GM12891 (cell line): Measurements from ENCODE around the gene ITPRID2.

ENCODE experiments used
- POLR2A ChIP-seq: IDR thresholded peaks from 2 replicates; pipeline ENCODE4 v1.6.1; 2011; ENCODE audit warnings: low read depth, low read length, control low read depth
- POLR2AphosphoS5 ChIP-seq: IDR thresholded peaks from 2 replicates; pipeline ENCODE4 v1.6.1; 2011; ENCODE audit warnings: low read depth, low read length, control low read depth
- SPI1 ChIP-seq: IDR thresholded peaks from 2 replicates; pipeline ENCODE4 v1.6.1; 2011; ENCODE audit warnings: low read depth, low read length, control low read depth
- TAF1 ChIP-seq: IDR thresholded peaks from 2 replicates; pipeline ENCODE4 v1.6.1; 2011; ENCODE audit warnings: low read depth, low read length, control low read depth

DNA sequence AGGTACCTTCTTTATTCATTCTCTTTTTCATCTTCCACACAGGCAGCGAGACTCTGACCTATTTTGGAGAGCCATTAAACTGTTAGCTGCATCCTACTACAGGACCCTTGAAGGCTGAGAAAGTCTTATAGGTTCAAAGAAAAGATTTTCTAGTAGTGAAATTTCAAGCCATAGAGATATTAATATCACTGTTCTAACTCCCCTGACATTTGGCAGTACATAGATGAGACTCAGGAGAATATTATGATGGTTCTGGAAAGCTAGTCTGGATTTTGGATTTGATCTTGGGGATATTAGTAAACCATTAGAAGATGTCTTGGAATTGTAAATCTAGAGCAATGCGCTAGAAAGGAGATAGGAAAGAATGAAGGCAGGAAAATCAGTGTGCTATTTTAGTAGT, 1.3 kb upstream of the ITPRID2 start:
- no peak for TF ChIP-seq POLR2AphosphoS5
- no peak for TF ChIP-seq POLR2A
- no peak for TF ChIP-seq TAF1
- no peak for TF ChIP-seq SPI1
